Sciatic nerve (tissue), 2 donors: Measurements from ENCODE around the gene HSPA5. TPM values are rescaled to one million over a fixed set of nuclear protein-coding genes. Genes with fewer than 3 reads are reported as not detected.
"Not testable (repeated sequence)": the region's sequence is repeated elsewhere in the genome, so short reads cannot be mapped to it uniquely, and the experiment has no call there.

ENCODE experiments used
- ATAC-seq: fragments of 200-7000 bp; cut with Tn5 transposase; one replicate; pipeline ENCODE4 v1.9.1; 2020; ENCODE audit warnings: mild to moderate bottlenecking, moderate library complexity
- DNase-seq: peaks from one replicate; pipeline ENCODE4 v3.0.0-alpha.2; 2020; ENCODE audit warnings: low spot score
- intact Hi-C: fragments of 100-400 bp; cut with DNase I; formaldehyde crosslinking; loops from one replicate; pipeline ENCODE4 v1.14.2; 2022
- total RNA-seq: library from RNA; stranded (reverse); fragmentation: NEBNext Ultra II Directional; extraction: Animal tissue kit (Norgen Biotek cat#: 25700); gene quantifications from one replicate; pipeline ENCODE4 v1.2.1, GENCODE V29; 2021
- donor health status: DM: no; HTN: no; CAD: no.
- donor health status: DM: no; HTN: no; CAD: no.

HSPA5 gene
- total RNA-seq, 1 donor from 2014 or later: 172 TPM

DNA sequence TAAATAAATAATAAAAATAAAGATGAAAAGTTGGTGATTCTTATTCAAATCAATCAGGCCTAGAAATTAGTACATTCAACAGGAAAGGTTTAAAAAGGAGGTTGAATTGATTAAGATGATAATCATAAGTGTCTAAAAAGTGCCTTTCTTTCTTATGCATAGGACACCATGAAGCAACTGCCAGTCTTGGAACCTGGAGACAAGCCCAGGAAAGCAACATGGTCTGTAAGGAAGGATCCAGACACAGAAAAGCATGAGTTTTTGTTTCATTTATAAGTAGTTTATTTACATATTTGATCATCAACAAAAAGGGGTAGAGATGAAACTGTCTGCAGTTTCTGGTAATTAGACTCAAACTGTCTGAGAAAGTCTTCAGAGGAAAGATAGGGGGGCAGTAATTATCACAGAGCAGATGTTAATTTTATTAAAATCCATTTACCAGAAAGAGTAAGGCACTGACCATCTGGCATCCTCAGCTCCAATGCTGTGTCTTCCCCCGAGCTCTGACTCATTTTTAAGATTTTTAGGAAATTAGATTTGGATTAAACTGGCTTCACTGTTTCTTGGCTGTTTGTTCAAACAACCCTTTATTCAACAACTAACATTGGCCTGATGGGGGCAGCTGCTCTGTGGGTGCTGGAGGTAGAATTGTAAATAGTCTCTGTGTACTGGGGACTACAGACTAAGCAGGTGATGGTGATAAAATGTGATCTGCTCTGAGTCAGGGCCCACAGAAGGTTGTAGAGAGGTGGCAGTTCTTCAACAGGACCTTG lies 38.1 kb downstream of the HSPA5 start:
- no peak for ATAC-seq
- DNase-seq: no peak
- intact Hi-C loops: no loop called here

DNA sequence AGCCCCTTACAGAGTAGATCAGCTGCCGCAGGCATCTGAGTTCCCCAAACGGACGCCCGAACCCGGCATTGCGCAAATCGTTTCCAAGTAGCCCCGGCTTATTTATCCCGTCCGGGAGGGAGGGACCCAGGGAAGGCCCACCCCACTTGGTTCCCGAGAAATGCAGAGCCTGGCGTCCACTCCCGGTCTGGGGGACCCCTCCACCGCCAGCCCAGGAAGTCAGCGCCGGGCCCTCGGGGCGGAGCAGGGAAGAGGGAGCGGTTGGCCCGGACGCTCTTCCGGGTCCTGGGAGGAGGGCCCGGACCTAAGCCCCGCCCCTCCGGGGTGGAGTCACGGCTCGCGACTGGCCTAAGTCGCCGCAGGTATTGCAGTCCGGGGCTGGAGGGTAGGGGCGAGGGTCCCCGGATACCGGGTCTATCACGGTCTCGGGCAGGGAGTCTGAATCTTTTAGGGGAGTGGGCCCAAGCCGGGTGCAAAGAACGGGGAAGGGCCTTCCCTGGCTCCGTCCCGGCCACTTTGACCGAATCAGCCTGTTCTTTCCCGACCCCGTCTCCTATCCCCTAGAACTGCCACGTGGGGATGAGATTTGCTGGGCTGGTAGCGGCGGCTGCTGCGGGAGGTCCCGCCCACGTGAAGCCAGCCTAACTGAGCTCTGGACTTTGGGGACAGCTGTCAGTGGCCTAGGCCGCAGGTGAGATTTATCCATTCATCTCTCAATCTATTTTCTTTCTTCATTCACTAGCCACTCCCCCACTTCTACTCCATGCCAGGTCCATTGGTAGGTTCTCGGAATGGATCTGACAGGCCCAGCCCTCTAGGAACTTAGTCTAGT lies 40.7 kb downstream of the HSPA5 start, which contains the start of gene RABEPK:
Gene RABEPK, plus strand, starts transcription at position 327 of the 832 bp plus-strand sequence. CDS start 2,472 bp downstream, outside the sequence.
- ATAC-seq (peak; percentile 99), DNase-seq (peak; percentile 96)
- intact Hi-C loops: no loop called here

DNA sequence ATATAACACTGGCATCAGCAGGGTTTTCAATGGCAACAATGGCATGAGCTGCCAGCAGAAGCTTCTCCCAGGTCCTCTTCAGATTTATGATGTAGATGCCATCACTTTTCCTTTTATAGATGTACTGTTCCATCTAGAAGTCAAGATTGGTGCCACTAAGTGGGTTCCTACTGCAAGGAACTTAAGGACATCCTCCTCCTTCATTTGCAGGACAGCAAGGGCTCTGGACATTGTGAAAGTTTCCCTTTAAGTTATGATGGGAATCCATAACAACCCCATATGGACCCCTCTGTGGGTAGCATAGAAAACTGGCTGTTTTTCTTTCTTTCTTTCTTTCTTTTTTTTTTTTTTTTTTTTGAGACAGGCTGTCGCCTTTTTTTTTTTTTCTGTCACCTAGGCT lies 45.6 kb downstream of the HSPA5 start:
- ATAC-seq, intact Hi-C loops, DNase-seq: not testable (repeated sequence)

DNA sequence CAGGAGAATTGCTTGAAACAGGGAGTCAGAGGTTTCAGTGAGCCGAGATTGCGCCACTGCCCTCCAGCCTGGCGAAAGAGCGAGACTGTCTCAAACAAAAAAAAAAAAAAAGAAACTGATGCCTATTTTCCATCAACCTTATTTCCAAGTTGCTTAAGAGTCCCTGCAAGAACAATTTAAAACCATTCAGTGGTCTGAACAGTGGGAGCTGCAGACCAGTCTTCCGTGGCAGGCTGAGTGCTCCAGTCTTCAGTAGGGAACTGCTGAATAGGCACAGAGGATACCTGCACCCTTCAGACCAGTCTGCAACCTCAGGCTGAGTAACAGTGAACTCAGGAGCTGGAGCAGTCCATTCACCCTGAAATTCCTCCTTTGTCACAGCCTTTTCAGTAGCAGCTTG lies 46.7 kb downstream of the HSPA5 start:
- ATAC-seq, DNase-seq, intact Hi-C loops: not testable (repeated sequence)

DNA sequence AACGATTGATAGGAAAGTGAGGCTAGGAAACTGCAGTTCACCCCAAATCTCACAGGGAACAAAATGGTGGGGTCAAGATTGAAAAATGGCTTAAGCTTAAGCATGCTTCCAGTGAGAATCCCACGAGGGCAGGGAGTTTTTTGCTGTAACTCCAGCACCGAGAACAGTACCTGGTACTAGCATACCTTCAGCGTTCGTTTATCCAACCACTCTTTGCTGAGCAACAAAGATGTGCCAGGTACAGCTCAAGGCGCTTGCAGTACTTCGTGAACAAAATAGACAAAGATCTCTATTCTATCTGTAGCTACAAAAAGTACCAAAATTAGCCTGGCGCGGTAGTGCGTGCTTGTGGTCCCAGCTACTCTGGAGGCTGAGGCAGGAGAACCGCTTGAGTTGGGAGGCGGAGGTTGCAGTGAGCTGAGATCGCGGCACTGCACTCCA lies 50.8 kb downstream of the HSPA5 start:
- DNase-seq (no peak), ATAC-seq (peak; percentile 13)
- intact Hi-C loops: no loop called here

DNA sequence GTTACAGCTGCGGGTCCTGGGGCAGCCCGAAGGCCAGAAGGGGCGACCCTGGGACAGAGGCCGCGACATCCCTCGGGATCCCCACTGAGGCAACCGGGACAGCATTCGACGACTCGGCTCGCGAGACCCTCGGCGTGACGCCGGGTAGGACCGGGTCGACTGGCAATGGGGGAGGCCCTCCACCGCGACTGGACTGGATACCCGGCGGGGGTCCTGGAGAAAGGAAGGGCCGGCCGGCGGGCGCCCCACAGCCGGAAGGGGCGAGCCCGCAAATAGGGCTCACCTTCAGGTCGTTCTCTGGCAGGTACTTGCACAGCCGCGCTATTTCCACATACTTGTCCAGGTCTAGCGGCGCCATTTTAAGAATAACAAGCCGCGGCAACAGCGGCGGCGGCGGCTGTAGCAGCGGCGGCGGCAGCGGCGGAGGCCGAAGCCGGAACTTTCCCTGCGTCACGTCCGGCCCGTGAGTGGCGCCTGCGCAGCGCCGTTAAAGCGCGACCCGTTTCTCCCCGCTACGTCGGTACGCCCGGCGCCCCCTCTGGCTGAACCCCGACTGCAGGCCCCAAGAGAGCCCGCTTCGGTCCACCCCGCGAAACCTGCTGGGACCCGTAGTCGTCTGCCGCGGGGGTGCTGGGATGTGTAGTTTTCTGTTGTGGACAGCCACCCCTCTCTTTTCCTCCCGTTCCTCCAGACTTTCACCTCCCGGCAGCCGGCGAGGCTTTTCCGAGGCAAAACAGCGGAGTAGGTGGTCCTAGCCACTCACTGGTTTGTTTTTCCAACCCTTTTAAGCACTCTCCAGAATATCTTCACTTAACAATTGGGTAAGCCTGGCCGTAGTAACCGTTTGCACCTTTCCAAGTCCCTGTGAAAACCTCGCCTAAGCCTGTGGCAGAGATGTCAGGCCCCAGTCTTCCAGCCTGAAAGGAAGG lies 51.5 kb downstream of the HSPA5 start, which contains the start of gene PPP6C:
Gene PPP6C, minus strand, starts transcription at position 443 of the 929 bp plus-strand sequence. Its CDS starts 85 bp downstream, at position 358.
- ATAC-seq (peak; percentile 99), DNase-seq (peak; percentile 99)
- intact Hi-C loops: no loop called here

DNA sequence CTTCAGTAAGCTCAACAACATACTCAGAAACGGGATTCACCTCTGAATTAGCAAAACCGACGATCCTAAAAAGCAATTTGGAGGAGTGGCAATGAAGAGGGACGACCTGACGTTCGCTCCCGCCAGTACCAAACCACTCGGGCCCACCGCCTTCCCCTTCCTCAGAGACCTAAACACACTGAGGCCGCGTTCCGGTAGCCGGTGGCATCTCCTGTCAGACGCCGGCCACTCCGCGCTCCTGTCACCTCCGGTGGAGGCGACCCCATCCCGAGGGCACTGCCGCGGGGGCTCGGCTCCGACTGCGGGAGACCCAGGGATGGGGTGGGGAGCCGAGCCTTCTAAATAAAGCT lies 52.2 kb downstream of the HSPA5 start:
- ATAC-seq (peak; percentile 9), DNase-seq (peak; percentile 67)
- intact Hi-C loops: no loop called here

Other genes starting within 250 kb of the HSPA5 start
- 13.7 TPM for gene SCAI, start 97.8 kb downstream of the HSPA5 start, total RNA-seq
- gene PPP6C, start 51.5 kb downstream of the HSPA5 start, total RNA-seq: 37.3 TPM
- 14.4 TPM for gene RABEPK, start 40.8 kb downstream of the HSPA5 start, total RNA-seq
- gene GAPVD1, start 20.5 kb upstream of the HSPA5 start, total RNA-seq: 73.3 TPM